ENCODE results near the gene CFAP69.
A peak's percentile ranks its signal among the peaks of the same experiment; 100 is the strongest.

CFAP69 gene, protein sequence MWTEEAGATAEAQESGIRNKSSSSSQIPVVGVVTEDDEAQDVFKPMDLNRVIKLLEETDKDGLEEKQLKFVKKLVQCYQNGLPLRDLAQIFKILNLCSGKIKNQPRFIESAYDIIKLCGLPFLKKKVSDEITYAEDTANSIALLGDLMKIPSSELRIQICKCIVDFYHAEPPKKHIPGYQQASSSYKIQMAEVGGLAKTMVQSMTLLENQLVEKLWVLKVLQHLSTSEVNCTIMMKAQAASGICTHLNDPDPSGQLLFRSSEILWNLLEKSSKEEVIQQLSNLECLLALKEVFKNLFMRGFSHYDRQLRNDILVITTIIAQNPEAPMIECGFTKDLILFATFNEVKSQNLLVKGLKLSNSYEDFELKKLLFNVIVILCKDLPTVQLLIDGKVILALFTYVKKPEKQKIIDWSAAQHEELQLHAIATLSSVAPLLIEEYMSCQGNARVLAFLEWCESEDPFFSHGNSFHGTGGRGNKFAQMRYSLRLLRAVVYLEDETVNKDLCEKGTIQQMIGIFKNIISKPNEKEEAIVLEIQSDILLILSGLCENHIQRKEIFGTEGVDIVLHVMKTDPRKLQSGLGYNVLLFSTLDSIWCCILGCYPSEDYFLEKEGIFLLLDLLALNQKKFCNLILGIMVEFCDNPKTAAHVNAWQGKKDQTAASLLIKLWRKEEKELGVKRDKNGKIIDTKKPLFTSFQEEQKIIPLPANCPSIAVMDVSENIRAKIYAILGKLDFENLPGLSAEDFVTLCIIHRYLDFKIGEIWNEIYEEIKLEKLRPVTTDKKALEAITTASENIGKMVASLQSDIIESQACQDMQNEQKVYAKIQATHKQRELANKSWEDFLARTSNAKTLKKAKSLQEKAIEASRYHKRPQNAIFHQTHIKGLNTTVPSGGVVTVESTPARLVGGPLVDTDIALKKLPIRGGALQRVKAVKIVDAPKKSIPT

DNA sequence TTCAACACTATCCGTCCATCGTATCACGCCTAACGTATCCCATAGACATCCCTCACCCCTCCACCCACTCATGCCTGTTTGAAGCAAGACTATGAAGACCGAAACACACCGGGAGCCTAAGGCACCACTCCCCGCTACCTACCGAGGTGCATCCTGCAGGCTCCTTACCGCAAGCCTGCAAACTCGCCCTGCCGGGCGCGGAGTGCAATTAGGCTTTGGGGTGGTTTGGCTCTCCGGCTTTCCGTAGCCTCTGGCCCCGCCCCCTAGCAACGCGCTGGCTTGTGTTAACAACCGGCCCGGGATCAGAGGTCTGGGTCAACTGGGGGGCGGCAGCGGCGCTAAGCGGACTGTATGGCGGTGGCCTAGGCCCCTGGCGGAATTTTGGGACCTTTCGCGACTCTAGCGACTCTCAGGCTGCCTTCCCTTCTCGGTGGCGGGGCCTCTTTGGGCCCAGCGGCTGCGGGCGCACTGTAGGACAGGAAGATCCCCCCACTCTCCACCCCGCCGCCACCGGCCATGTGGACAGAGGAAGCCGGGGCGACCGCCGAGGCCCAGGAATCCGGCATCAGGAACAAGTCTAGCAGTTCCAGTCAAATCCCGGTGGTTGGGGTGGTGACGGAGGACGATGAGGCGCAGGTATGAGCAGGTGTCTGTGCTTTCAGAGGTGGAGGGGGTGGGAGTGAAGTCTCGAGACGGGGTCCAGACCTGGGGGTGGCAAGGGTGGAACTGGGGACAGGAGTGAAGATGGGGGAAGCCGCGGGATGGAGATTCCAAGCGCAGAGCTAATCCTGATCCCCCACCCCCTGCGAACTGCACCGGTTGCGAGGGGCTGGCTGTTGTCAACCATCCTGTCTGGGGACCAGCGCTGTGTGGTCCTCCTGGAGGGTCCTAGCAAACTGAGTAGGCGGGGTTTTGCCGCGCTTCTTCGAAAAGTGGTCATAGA lies at the start of gene CFAP69:
CFAP69 (plus strand) TSS at position 266 of the 943 bp plus-strand sequence; CDS start at position 517, 251 bp downstream.
- DNase-seq, result peak; percentile 81

DNA sequence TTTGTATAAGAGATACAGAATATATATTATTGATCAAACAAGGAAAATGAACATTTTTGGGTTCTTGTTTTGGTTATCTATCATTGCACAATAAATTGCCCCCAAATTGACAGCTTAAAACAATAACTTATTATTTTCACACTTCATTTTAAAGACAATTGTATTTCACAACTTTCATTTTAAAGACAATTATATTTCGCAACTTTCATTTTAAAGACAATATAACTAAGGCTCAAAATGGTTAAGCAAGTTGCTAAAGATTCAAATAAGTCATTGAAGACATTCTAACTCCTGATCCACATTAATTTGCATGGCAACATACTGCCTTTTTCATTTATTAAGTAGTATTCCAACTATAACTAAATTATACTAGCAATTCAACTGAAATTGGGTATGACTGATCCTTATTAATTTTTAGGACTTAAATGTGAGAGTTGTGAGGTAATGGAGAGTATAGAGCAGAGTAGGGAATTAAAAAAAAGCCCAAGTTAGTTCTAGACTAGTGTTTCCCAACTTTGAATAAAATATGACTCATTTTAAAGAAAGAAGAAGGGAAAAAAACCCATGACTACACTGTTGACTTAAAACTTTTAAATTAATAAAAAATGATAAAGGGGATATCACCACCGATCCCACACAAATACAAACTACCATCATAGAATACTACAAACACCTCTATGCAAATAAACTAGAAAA lies 43.3 kb upstream of the CFAP69 start:
- no peak for DNase-seq

DNA sequence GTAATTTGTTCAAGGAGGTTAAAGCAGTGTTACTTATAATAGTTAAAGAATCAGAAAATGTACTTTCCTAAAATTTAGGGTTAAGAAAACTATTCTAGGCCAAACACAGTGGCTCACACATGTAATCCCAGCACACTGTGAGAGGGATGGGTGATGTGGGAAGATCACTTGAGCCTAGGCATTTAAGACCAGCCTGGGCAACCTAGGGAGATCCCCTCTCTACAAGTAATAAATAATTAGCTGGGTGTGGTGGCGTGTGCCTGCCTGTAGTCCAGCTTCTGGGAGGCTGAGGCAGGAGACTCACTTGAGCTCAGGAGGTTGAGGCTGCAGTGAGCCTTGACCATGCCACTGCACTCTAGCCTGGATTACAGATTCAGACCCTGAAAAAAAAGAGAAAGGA lies 37.0 kb upstream of the CFAP69 start:
- no peak for DNase-seq

DNA sequence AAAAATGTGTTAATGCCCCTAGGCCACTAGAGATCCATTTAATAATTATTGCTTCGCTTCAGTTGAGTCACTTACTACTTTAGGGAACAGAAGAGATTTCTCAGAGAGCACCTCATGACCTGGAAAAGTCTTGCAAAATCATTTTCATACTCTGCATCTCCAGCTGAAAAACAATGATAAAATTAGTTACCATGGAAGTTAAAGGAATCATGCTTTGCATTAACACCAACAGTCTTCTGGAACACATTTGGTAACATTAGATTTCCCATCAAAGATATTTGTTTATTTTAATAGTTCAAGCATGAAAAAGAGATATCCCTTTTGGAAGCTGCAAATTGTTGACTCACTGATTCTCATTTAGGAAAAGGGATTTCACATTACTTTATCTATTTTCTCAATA lies 35.2 kb upstream of the CFAP69 start:
- no peak for DNase-seq

DNA sequence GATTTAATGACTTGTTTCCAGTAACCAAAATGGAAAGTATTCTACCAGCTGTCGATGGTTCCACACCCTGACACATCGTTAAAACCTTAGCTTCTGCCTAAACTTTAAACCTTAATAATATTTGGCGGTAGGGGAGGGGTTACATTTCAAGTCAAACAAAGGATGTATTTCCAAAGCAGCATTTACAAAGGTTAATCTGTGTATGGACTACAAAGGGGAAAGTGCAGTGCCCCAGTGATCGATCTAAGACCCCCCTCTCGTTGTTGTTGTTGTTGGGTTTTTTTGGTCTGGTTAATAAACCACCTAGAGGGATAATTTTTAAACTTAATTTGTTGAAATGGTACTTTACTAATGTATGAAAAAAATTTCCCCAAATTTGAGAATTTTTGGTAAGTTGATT lies 34.5 kb upstream of the CFAP69 start:
- DNase-seq, result no peak

DNA sequence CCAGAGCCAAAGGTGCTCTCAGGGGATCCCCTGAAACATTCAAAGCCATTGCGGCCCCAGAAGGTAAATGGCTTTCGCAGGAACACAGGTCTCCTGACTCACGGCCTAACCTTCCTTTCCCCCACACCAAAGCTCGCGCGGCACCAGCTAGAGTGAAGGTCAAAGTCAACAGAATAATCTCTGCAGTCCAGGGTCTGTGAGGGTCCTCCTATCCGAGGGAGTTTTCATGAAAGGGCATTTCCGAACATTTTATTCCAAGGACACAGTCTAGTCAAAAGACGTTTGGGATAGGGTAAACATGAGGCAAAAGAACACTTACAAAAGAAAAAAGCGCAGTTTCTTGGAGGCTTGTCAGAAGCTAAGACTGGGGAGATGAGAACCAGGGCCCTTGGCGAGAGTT lies 34.0 kb upstream of the CFAP69 start:
- no peak for DNase-seq

DNA sequence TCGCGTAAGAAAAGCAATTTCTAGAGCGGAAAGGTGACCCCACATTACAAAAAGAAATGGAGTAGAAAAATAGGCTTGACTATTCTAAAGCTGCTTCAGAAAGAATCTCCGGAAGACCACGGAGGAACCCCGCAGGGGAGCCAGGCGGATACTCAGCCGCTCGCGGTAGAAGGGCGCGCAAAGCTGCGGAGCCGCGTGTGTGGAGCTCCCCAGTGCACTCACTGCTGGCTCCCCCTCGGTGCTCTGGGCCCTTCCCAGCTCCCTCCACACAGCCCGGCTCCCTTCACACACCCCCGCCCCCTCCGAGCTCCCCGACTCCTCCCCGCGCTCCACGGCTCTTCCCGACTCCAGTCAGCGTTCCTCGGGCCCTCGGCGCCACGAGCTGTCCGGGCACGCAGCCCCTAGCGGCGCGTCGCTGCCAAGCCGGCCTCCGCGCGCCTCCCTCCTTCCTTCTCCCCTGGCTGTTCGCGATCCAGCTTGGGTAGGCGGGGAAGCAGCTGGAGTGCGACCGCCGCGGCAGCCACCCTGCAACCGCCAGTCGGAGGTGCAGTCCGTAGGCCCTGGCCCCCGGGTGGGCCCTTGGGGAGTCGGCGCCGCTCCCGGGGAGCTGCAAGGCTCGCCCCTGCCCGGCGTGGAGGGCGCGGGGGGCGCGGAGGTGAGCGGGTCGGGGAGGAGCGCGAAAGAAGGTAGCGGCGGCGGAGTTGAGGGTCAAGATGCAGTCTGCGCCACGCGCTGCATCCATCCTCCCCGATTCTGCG lies 33.4 kb upstream of the CFAP69 start, which contains the start of gene STEAP2:
STEAP2 (plus strand) TSS at position 350 of the 758 bp plus-strand sequence. CDS start 13,343 bp downstream, outside the sequence.
- peak; percentile 31 for DNase-seq

DNA sequence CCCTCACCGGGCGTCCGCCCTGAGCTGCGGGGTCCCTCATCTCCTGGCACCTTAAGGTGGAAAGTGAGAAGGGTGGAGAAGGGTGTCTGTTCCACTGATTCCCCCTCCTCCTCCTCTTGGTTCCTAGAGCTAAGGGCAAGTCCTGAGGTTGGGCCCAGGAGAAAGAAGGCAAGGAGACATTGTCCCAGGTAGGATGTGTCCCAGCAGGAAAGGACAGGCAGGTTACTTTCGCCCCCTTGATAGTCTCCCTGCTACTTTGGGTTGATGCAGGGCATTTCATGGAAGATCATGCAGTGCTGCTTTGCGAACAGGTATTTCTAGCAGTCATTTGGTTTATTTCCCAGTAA lies 32.9 kb upstream of the CFAP69 start:
- DNase-seq, result no peak

DNA sequence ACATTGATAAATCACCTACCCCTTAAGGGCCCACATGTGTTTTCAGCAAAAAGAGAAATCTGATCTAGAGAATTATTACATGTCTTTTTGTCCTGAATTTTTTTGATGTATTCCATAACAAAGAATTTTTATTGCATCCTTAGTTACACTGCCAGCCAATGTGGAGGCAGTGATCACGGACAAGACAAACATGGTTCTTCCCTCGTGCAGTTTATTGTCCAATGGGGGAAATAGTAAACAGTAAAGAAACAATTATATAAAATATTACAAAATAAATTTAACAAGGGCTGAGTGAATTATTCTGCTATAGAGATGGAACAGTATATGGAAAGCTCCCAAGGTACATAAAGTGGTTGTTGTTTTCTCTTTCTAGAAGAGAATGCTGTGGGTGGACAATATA lies 31.5 kb upstream of the CFAP69 start:
- no peak for DNase-seq

DNA sequence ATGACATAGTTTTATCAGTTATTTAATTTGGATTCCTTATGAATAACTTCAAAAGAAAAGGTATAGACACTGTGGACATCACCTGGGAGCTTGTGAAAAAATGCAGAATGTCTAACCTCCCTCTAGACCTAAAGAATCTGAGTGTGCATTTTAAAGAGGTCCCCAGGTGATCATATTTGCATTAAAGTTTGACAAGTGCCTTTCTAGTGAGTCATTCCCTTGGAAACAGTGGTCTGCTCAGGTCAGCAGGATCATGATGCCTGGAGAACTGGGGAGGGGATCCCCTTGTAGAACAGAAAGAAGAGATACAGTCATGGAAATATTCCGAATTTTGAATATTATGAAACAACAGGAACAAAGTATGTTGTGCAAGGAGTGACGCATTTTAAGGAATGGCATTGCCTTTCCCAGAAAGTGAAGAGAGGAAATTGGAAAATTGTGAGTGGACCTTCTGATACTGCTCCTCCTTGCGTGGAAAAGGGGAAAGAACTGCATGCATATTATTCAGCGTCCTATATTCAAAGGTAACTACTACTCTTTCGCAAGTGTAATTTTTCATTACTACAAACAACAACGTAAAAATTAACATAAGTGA lies 28.8 kb upstream of the CFAP69 start:
- DNase-seq, result no peak

DNA sequence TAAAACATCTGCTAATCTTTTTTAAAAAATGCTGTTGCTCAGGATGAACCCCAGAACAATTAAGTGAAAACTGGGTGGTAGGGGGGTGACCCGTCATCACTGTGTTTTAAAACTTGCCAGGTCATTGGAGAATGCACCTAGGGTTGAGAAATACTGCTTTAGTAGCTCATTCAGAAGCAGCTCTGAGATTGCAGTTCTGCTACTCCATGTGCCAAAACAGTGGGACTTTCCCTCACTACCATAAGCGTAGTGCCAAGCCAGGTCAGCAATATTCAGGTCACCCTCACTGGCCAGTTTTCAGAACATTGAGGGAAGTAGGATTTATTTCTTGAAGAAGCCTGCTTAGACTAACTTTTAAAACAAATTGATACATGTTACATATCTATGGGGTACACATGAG lies 28.2 kb upstream of the CFAP69 start:
- no peak for DNase-seq

DNA sequence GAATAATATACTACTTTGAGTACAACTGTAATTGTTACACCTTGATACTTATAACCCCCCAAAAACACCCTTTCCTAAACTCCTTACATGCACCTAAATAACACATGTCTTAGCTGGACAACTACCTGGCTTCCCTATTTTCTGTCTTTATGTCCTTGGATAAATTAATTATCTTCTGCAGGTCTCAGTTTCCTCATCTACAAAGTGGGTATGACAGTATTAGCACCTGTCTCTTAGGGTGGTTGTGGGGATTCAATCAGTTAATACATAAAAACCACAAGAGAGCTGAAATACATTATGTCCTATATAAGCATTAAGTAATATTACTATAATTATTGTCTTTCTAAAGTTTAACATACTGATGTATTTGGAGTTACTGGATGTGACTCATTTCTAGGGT lies 22.6 kb upstream of the CFAP69 start:
- DNase-seq, result no peak

DNA sequence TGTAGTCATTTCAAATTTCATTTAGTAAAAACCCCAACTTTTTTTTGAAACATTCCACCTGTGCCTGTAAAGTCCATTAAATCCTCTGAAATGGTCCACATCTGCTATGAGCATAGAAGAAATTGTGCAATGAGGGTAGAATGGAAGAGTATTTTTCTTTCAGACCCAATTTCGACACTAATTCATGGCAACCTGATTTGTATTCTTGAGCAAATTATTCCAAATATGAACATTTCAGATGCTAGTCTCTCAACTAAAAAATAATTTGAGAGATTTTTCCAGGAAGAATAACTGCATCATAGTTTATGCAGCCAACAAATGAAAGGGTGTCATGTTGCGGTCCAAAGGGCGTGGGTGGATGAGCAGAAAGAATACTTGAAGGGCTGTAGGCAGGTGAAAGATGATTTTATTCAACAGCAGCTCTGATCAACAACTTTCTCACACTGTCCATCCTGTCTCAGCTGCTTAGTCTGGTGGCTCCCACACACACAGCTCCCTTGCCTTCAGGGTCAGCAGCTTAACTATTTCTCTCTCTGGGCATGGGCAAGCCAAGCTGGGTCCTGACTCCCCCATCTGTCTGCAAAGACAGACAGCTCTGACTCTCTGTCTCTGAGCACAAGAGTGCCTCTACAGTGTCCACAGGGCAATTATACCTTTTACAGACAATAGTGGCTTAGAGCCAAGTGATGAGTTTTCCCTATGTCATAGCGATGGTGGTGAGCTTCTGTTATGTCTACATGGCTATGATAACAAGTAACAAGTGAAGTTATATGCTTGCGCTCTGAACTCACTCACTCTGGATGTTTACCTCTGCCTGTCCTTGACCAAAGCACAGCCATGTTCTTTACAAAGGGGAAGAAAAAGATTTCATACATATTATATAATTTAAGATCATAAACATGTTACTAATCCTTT lies 21.9 kb upstream of the CFAP69 start:
- DNase-seq, result no peak

DNA sequence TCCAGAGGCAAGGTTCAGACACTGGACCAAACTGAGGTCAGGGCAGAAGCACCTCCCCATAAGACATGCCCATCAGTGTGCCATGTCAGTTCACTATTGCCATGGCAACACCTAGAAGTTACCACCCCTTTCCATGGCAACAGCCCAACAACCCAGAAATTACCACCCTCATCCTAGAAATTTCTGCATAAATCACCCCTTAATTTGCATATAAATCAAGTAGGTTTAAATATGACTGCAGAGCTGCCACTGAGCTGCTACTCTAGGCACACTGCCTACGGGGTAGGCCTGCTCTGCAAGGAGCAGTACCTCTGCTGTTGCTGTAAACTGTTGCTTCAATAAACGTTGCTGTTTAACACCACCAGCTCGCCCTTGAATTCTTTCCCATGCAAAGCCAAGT lies 20.8 kb upstream of the CFAP69 start:
- DNase-seq, result no peak

DNA sequence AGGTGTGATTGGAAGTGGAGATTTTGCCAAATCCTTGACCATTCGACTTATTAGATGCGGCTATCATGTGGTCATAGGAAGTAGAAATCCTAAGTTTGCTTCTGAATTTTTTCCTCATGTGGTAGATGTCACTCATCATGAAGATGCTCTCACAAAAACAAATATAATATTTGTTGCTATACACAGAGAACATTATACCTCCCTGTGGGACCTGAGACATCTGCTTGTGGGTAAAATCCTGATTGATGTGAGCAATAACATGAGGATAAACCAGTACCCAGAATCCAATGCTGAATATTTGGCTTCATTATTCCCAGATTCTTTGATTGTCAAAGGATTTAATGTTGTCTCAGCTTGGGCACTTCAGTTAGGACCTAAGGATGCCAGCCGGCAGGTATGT lies 19.8 kb upstream of the CFAP69 start:
- DNase-seq, result no peak

DNA sequence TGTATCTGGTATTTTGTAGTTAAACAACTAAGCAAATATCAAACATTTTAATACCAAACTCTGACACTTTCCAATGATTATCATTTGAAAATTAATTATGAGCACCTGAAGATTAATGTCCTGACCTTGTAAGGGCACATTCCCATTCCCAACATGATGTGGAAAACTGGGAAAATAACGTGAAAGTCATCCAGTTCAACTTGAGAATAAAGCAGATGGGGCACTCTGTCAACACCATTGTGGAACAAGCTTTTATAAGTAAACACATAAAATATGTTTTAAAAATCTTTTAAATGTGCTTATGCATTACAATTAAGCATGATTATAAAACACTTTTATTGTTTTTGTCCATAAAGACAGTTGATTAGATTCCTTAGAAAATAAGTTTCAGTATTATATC lies 19.4 kb upstream of the CFAP69 start:
- DNase-seq, result no peak

DNA sequence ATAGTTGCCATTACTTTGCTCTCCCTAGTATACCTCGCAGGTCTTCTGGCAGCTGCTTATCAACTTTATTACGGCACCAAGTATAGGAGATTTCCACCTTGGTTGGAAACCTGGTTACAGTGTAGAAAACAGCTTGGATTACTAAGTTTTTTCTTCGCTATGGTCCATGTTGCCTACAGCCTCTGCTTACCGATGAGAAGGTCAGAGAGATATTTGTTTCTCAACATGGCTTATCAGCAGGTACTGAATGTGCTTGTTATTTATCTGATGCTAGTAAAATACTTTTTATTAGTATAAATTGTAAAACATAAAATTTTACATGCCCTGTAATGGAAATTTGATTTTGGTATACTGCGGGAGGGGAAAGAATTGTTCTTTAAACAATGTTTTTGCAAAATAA lies 17.7 kb upstream of the CFAP69 start:
- DNase-seq, result no peak

DNA sequence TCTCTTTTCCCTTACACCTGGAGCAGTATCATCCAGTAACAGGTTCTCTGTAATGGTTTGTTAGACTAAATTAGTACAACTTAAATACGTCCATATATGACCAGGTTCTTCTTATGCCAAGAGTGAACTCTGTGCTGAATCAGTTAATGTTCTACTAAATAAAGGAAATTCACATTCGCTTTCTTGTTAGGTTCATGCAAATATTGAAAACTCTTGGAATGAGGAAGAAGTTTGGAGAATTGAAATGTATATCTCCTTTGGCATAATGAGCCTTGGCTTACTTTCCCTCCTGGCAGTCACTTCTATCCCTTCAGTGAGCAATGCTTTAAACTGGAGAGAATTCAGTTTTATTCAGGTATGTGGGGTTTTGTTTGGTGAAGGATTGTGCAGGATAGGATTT lies 15.3 kb upstream of the CFAP69 start:
- no peak for DNase-seq

DNA sequence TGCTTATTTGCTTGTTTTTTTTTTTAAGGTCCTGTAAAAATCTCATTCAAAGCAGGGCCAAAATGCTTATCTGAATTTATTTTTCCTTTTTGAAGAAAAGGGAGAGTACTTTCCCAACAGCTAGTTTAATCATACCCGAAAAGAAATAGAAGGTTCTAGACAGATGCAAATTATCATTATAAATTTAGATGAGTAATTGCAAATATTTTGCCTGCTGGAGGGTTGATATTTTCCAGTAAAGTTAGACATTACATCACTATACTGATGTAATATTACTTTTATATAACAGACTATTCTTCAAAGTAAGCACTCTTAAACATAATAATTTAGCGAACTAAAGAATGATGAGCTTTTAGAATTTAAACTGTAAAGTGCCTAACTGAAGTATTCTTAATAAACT lies 14.1 kb upstream of the CFAP69 start:
- DNase-seq, result no peak

DNA sequence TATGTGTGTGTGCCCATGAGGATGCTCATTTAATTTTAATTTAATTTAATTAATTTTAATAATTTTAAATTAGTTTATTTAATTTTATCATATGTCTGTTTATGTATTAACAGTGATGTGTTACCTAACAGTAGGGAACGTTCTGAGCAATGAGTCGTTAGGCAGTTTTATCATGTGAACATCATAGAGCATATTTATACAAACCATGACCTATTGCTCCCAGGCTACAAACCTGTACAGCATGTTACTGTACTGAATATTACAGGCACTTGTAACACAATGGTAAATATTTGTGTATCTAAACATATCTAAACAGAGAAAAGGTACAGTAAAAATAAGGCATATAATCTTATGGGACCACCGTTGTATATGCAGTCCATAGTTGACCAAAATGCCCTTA lies 13.7 kb upstream of the CFAP69 start:
- no peak for DNase-seq
